Common myeloid progenitor, CD34-positive (primary cell): ENCODE measurements around the gene AKAP13.

Source experiments
- CTCF ChIA-PET: fragments of 350-600 bp; sonication (Branson Sonifier 250); formaldehyde crosslinking; loops from one replicate; lab custom pipeline; 2021; ENCODE audit warnings: antibody characterized with exemption; lab: Charles Lee
- POLR2A ChIA-PET: fragments of 350-600 bp; sonication (Branson Sonifier 250); formaldehyde crosslinking; loops from one replicate; lab custom pipeline; 2021; ENCODE audit warnings: antibody characterized with exemption; lab: Charles Lee
- DNase-seq, 3 donors: peaks; one replicate each; pipeline versions ENCODE4 v3.0.0 to v3.0.0-alpha.2; 2013
- H3K27ac ChIP-seq, 2 experiments: 1 replicate in 1 of 2; 2 replicates in 1 of 2; pipeline ENCODE4 v1.7.0; 2013; ENCODE audit warnings: inconsistent platforms in 2 of 2, low read length in 2 of 2, mild to moderate bottlenecking in 2 of 2, low read depth in 1 of 2, moderate library complexity in 1 of 2; ENCODE audit not compliant: severe bottlenecking in 2 of 2, insufficient read depth in 1 of 2, poor library complexity in 1 of 2
- H3K27me3 ChIP-seq, 5 experiments: replicated peaks in 2 of 5; 1 replicate in 3 of 5; 2 replicates in 2 of 5; pipeline versions ENCODE4 v1.6.1 to v1.7.0; 2013; ENCODE audit warnings: low read length in 4 of 5, mild to moderate bottlenecking in 2 of 5, moderate library complexity in 2 of 5, inconsistent platforms in 1 of 5; ENCODE audit not compliant: insufficient read depth in 5 of 5, control insufficient read depth in 4 of 5
- H3K36me3 ChIP-seq, 4 experiments: 1 replicate in 2 of 4; 2 replicates in 2 of 4; pipeline versions ENCODE4 v1.6.1 to v1.7.0; 2013; ENCODE audit warnings: low read length in 3 of 4, control low read depth in 1 of 4, mild to moderate bottlenecking in 1 of 4; ENCODE audit not compliant: control insufficient read depth in 4 of 4, insufficient read depth in 4 of 4
- H3K4me1 ChIP-seq, 4 experiments: 1 replicate in 3 of 4; 2 replicates in 1 of 4; pipeline versions ENCODE4 v1.6.1 to v1.7.1; 2013; ENCODE audit warnings: low read length in 3 of 4, mild to moderate bottlenecking in 3 of 4, control low read depth in 1 of 4, inconsistent platforms in 1 of 4, moderate library complexity in 1 of 4; ENCODE audit not compliant: control insufficient read depth in 4 of 4, insufficient read depth in 4 of 4; ENCODE audit errors: control extremely low read depth in 1 of 4
- H3K4me3 ChIP-seq, 7 experiments: 1 replicate in 4 of 7; 2 replicates in 3 of 7; pipeline versions ENCODE4 v1.5.1 to v1.7.0; 2013; ENCODE audit warnings: mild to moderate bottlenecking in 7 of 7, low read length in 6 of 7, moderate library complexity in 6 of 7, inconsistent platforms in 2 of 7, low read depth in 2 of 7, control low read depth in 1 of 7; ENCODE audit not compliant: insufficient read depth in 4 of 7, control insufficient read depth in 1 of 7; ENCODE audit errors: extremely low read depth in 1 of 7
- H3K9me3 ChIP-seq, 5 experiments: 1 replicate in 4 of 5; 2 replicates in 1 of 5; pipeline versions ENCODE4 v1.6.1 to v1.7.1; 2013; ENCODE audit warnings: low read length in 4 of 5, mild to moderate bottlenecking in 2 of 5, inconsistent platforms in 1 of 5, low read depth in 1 of 5, moderate library complexity in 1 of 5; ENCODE audit not compliant: control insufficient read depth in 4 of 5, insufficient read depth in 2 of 5; ENCODE audit errors: control extremely low read depth in 1 of 5
- WGBS: methylation state at CpG from one replicate; pipeline ENCODE4 v1.1.5; 2013; ENCODE audit not compliant: insufficient coverage; 5-methylcytosine and 5-hydroxymethylcytosine counted together

The AKAP13 gene

GRCh38 chr15:85453144-85453872, 72.9 kb downstream of the AKAP13 start:
- peaks cover 0 to 7% (median 0%) of the 10 kb centered on the region in 4 experiments for H3K4me1 ChIP-seq
- H3K27me3 ChIP-seq: no peaks in the 10 kb centered on the region
- H3K36me3 ChIP-seq: no peaks in the 10 kb centered on the region
- WGBS: 86% methylated on average over 5 of the region's 5 CpGs
- H3K4me3 ChIP-seq: no peak overlapping the region
- no peak overlapping the region for H3K27ac ChIP-seq
- ChIA-PET CTCF (no interaction called here), POLR2A (no interaction called here)
- DNase-seq: no peak
- H3K9me3 ChIP-seq: peaks cover 3 to 33% (median 11%) of the 10 kb centered on the region in 5 experiments

DNA sequence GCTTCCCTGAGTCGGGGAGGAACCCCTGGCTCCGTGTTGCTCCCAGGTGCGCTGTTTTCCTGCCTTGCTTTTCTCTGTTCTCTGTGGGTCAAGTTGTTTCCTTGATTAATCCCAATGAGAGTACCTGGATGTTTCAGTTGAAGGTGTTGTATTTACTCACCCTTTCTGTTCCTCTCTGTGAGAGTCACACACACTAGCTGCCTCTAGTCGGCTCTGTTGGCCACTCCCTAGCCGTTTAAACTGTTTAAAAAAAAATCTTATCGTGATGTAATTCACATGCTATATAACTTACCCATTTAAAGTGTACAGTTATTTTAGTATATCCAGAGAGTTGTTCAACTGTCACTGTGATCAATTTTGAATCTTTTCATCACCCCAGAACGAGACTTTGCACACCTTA, 74.0 kb downstream of the AKAP13 start:
- Histone ChIP-seq H3K36me3 (no peaks in the 10 kb centered on the region), H3K4me1 (peaks cover 0 to 7% (median 0%) of the 10 kb centered on the region in 4 experiments), H3K27me3 (no peaks in the 10 kb centered on the region), H3K27ac (no peak overlapping the region), H3K9me3 (peaks cover 3 to 27% (median 7%) of the 10 kb centered on the region in 5 experiments), H3K4me3 (no peak overlapping the region)
- DNase-seq: no peak
- WGBS: 100% methylated on average over 1 of the region's 7 CpGs
- CTCF ChIA-PET: no interaction called here
- POLR2A ChIA-PET: no interaction called here

GRCh38 chr15:85455891-85456290, 75.5 kb downstream of the AKAP13 start:
- Histone ChIP-seq H3K36me3 (no peaks in the 10 kb centered on the region), H3K9me3 (peaks cover 0 to 13% (median 3%) of the 10 kb centered on the region in 5 experiments), H3K27ac (no peak overlapping the region), H3K4me3 (no peak overlapping the region), H3K27me3 (no peaks in the 10 kb centered on the region), H3K4me1 (peaks cover 0 to 7% (median 0%) of the 10 kb centered on the region in 4 experiments)
- POLR2A ChIA-PET: interaction anchor here (0.7 kb wide), 1 partner anchor 275 kb away, joined by 3 read pairs; no protein-coding TSS in a partner anchor
- CTCF ChIA-PET: interaction anchor here (0.8 kb wide), 1 partner anchor 12 kb away, joined by 3 read pairs; no protein-coding TSS in a partner anchor
- no peak for DNase-seq

- Histone ChIP-seq H3K27ac (no peak overlapping the region), H3K4me3 (no peak overlapping the region), H3K9me3 (peaks cover 0 to 4% (median 0%) of the 10 kb centered on the region in 5 experiments), H3K4me1 (peaks cover 0 to 10% (median 0%) of the 10 kb centered on the region in 4 experiments), H3K36me3 (no peaks in the 10 kb centered on the region), H3K27me3 (no peaks in the 10 kb centered on the region)
- ChIA-PET CTCF (interaction anchor here (0.9 kb wide), 1 partner anchor 9 kb away, joined by 3 read pairs; no protein-coding TSS in a partner anchor), POLR2A (no interaction called here)
- no CpG with 5 or more reads among the region's 3 CpGs for WGBS
- DNase-seq: peak in 1 of 3 donors; percentile 23
Observed at GRCh38 chr15:85456798-85457197, 76.4 kb downstream of the AKAP13 start.

DNA sequence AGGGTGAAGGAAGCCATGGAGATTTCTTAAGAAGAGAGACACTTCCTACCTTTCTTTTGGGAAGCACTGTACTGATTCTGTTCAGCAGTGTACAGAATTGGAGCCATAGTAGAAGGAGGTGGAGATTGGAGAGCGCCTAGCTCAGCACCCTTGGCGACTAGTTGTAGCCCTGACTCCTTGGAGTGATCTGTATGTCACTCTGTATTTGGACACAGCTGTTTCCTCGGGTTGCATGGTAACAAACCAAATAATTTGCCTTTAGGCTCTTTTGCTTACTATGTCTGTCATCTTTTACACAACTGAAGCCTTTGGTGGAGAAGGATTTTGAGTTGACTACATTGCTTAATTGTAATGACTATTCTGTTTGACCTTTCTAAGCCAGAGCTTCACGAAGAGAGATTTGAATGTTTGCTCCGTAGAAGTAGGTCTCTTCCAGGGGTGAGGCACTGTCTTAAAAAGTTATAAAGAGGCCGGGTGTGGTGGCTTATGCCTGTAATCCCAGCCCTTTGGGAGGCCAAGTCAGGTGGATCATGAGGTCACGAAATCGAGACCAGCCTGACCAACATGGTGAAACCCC, 77.1 kb downstream of the AKAP13 start:
- H3K27ac ChIP-seq: no peak overlapping the region
- H3K4me3 ChIP-seq: no peak overlapping the region
- peaks cover 0 to 1% (median 0%) of the 10 kb centered on the region in 5 experiments for H3K9me3 ChIP-seq
- H3K36me3 ChIP-seq: no peaks in the 10 kb centered on the region
- H3K27me3 ChIP-seq: no peaks in the 10 kb centered on the region
- peak in 2 of 3 donors; percentile 51 to 68 for DNase-seq
- POLR2A ChIA-PET: no interaction called here
- WGBS: 96% methylated on average over 8 of the region's 8 CpGs
- CTCF ChIA-PET: interaction anchor here (0.9 kb wide), 1 partner anchor 10 kb away, joined by 3 read pairs; no protein-coding TSS in a partner anchor
- H3K4me1 ChIP-seq: peaks cover 0 to 10% (median 0%) of the 10 kb centered on the region in 4 experiments

GRCh38 chr15:85458764-85459163, 78.4 kb downstream of the AKAP13 start:
- Histone ChIP-seq H3K36me3 (no peaks in the 10 kb centered on the region), H3K9me3 (no peaks in the 10 kb centered on the region), H3K4me1 (peaks cover 0 to 8% (median 0%) of the 10 kb centered on the region in 4 experiments), H3K27ac (no peak overlapping the region), H3K27me3 (no peaks in the 10 kb centered on the region), H3K4me3 (no peak overlapping the region)
- ChIA-PET CTCF (interaction anchor here (0.7 to 1.3 kb wide), 3 partner anchors 9 to 28 kb away, joined by 3 read pairs; no protein-coding TSS in a partner anchor), POLR2A (no interaction called here)
- DNase-seq: no peak
- WGBS: 100% methylated on average over 1 of the region's 2 CpGs

DNA sequence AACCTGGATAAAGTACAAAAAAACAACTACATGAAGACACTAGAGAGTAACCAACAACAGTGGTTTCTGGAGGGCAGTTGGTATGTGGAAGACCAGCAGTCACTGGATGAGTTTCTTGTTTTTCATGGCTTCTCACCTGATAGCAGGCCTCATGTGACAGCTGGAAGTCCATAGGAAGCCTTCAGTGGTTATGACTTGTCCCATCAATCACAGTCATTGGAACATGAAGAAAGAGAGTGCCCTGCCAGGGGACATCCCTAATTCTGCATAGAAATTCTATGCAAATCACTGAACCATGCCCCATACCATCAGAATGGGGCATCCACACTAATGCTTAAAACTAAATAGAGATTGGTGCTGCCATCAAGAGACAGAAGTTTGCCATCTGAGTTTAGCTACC, 81.6 kb downstream of the AKAP13 start:
- H3K36me3 ChIP-seq: no peaks in the 10 kb centered on the region
- POLR2A ChIA-PET: no interaction called here
- H3K4me1 ChIP-seq: peaks cover 0 to 12% (median 1%) of the 10 kb centered on the region in 4 experiments
- H3K4me3 ChIP-seq: no peak overlapping the region
- H3K27me3 ChIP-seq: no peaks in the 10 kb centered on the region
- CTCF ChIA-PET: interaction anchor here (1.0 to 1.2 kb wide), 2 partner anchors 9 to 10 kb away, joined by 3 to 5 read pairs; no protein-coding TSS in a partner anchor
- no peaks in the 10 kb centered on the region for H3K9me3 ChIP-seq
- no peak overlapping the region for H3K27ac ChIP-seq
- DNase-seq: no peak
